Measurements from ENCODE around the gene MAP4K2.

The MAP4K2 gene

DNA sequence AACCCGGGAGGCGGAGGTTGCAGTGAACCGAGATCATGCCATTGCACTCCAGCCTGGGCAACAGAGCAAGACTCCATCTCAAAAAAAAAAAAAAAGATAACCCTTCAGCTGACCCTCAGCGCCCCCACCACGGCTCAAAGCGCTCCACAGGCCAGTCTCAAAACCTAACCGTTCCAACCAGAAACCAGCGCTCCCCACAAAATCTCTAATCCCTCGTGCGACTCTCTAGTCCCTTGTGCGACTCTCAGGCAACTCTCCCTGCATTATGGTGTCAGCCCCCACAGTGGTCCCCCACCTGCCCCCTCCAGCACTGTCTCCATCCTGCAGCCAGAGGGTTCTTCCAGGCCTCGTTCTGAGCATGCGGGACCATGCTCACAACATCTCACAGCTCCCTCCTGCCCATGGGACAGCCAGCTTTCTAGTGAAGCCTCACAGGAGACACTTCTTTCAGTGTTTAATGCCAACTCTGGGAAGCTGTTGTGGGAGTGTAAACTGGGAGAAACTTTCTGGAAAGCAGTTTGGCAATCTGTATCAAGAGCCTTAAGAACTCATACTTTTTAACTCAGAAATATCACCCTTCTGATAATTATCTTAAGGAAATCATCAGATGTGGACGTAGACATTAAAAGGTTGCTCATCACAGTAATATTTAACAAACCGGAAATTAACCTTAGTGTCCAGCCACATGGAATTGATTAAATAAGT is 54.9 kb downstream of the MAP4K2 start:
- peak in 3 of 10 donors; percentile 6 to 63 (median 51) for DNase-seq
- intact Hi-C loops (cut with DNase I) = no loop called here

- intact Hi-C loops (cut with DNase I) = no loop called here
- no peak for DNase-seq
These were observed 56.5 kb downstream of the MAP4K2 start for GRCh38 chr11:64746486-64746885.

GRCh38 chr11:64745521-64746328 is 57.3 kb downstream of the MAP4K2 start:
- DNase-seq = peak in 9 of 10 donors; percentile 21 to 93 (median 63)
- intact Hi-C loops (cut with DNase I) = no loop called here

- peak in 6 of 10 donors; percentile 40 to 92 (median 48) for DNase-seq
- intact Hi-C loops (cut with DNase I) = no loop called here
These were observed 57.9 kb downstream of the MAP4K2 start for GRCh38 chr11:64745189-64745520.

GRCh38 chr11:64744544-64745188 is 58.3 kb downstream of the MAP4K2 start:
- no peak for DNase-seq
- intact Hi-C loops (cut with DNase I) = no loop called here

GRCh38 chr11:64743591-64744543 is 59.1 kb downstream of the MAP4K2 start, which contains the start of gene RASGRP2:
RASGRP2 (minus strand) TSS chr11:64744142; CDS start chr11:64742866, 1,276 bp downstream.
- intact Hi-C loops (cut with DNase I) = no loop called here
- DNase-seq = peak in 7 of 10 donors; percentile 43 to 91 (median 57)

GRCh38 chr11:64742889-64743590 is 60.0 kb downstream of the MAP4K2 start:
- peak in 5 of 10 donors; percentile 36 to 91 (median 53) for DNase-seq
- intact Hi-C loops (cut with DNase I) = no loop called here

DNA sequence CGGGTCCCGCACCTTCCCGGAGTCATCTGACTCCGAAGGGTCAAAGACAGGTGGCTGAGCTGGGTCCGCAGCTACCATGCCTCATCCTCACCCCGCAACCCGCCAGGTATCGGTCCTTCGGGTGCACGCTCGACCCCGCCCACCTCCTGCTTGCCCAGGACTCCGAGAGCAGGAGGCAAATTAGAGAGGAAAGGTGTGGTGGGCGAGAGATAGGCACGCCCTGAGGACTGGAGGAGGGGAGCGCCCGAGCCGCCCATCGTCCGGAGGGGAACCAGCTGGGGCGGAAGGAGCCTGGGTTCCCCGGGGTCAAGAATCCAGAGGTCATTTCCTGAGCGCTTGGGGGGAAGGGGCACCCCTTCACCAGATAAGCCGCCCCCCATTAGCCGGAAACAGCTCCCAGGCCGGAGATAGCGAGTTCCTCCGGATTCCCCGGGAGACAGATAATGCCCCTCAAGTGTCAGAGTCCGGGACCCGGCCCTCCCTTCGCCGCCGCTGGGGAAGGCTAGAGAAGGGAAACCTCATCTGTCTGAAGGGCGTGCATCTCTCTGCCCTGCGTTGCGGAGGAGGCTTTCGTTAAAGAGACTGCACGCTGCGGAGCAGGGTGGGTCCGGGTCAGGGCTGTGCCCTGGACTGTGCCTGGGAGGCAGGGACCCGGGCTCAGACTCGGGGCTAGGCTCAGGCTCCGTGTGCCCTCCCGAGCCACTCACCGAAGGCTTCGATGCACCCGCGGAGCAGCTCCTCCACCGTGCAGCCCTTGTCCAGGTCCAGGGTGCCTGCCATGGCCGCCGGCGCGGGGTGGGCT is 60.7 kb downstream of the MAP4K2 start:
- intact Hi-C loops (cut with DNase I) = no loop called here
- no peak for DNase-seq

DNA sequence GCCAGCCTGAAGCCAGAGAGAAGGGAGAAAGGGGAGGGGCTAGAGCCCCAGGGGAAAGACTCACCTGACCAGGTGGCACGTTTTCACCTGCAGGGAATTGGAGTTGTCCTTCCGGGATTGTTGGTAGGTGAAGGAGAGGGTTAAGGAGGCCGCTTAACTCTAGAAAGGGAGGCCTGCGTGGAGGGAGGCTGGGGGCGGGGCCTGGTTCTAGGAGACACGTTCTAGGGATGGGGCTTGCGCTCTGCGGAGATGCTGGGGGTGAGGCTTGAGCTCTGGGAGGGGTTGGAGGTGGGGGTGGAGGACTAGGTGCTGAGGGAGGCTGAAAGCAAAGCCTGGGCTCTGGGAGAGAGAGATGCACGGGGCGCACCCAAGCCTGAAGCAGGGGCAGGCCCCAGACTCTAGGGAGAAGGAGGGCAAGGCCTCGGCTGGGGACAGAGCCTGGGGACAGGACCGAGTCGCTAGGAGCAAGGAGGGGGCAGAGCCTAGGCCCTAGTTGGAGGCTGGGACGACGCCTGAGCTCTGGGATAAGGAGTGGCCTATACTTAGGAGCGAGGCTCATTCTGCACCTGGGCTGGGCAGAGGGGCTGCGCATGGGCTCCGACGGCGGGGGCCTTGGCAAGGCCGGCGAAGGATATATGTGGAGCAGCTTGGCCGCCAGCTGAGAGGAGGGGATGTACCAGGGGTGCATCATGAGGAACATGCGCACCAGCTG is 61.5 kb downstream of the MAP4K2 start:
- intact Hi-C loops (cut with DNase I) = no loop called here
- DNase-seq = no peak

- intact Hi-C loops (cut with DNase I) = no loop called here
- no peak for DNase-seq
These were observed 63.1 kb downstream of the MAP4K2 start for GRCh38 chr11:64739871-64740270.

DNA sequence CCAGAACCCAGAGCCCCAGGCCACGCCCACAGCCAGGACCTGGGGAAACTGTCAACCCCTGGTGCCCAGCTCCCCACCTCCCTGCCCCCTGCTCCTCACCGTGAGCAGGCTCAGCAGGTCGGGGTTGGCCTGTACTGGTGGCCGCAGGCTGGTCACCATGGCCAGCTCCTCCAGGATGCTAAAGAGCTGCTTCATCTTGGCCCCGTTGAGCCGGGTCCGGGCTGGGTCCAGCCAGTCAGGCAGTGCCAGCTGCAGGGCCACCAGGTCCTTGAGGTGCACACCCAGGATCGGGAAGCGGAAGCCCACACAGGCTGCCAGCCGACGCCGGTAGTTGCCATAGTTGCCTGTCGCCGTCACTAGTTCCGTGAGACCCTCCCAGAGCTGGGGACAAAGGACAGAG is 66.4 kb downstream of the MAP4K2 start:
- intact Hi-C loops (cut with DNase I) = no loop called here
- no peak for DNase-seq

DNA sequence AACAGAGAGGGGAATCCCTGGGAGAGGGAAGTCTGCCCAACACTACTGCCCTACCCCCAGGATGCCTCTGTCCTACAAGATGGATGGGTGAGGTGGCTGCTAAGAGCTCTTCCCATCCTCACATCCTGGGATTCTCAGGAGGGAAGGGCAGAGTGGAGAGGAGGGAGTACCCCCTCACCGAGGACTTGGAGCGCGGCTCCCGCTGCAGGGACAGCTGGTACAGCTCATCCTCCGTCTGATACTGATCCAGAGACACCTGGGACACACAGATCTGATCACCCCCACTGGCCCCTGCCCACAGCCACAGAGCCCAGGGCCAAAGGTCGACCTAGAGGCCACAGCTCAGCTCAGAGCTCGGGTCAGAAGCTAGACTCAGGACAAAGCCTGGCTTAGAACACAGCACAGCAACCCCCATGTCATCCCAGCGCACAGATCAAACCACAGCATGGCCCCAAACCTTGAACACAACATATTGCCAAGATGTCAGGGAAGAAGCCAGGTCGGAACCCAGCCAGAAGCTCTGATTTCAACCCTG is 67.2 kb downstream of the MAP4K2 start:
- no peak for DNase-seq
- intact Hi-C loops (cut with DNase I) = no loop called here
